Stimulated activated CD4-positive, alpha-beta T cell treated with anti-CD3 and anti-CD28 coated beads, Interleukin-15, amount 100 ng/mL, for 24 hours (primary cell): ENCODE data around the gene U2AF1L4.

ENCODE experiments used
- DNase-seq: peaks from one replicate; pipeline ENCODE4 v3.0.0-alpha.2; 2020

Gene U2AF1L4

GRCh38 chr19:35745328-35746086, at the start of gene U2AF1L4, which contains the start of gene PSENEN:
Gene U2AF1L4, minus strand, starts transcription at chr19:35745418. Its CDS starts 27 bp downstream, at chr19:35745391.
Gene PSENEN, plus strand, starts transcription at chr19:35745651. Its CDS starts 280 bp downstream, at chr19:35745931.
- DNase-seq, result peak; percentile 95

GRCh38 chr19:35793381-35794165, 48.4 kb upstream of the U2AF1L4 start:
- DNase-seq, result no peak

GRCh38 chr19:35792888-35793287, 47.7 kb upstream of the U2AF1L4 start:
- no peak for DNase-seq

- no peak for DNase-seq
Measured at GRCh38 chr19:35792312-35792711, 47.1 kb upstream of the U2AF1L4 start.

- DNase-seq, result no peak
Measured at GRCh38 chr19:35791814-35792279, 46.6 kb upstream of the U2AF1L4 start.

- DNase-seq, result peak; percentile 26
Measured at GRCh38 chr19:35790981-35791813, 46.0 kb upstream of the U2AF1L4 start.

GRCh38 chr19:35789978-35790944, 45.0 kb upstream of the U2AF1L4 start:
- no peak for DNase-seq

GRCh38 chr19:35789195-35789977, 44.2 kb upstream of the U2AF1L4 start:
- DNase-seq, result no peak

- DNase-seq, result no peak
Measured at GRCh38 chr19:35788205-35788960, 43.2 kb upstream of the U2AF1L4 start.

- DNase-seq, result no peak
Measured at GRCh38 chr19:35787227-35787799, 42.1 kb upstream of the U2AF1L4 start.

- no peak for DNase-seq
Measured at GRCh38 chr19:35786299-35787160, 41.3 kb upstream of the U2AF1L4 start.

GRCh38 chr19:35785339-35785627, 40.1 kb upstream of the U2AF1L4 start:
- no peak for DNase-seq

GRCh38 chr19:35784503-35785338, 39.5 kb upstream of the U2AF1L4 start:
- DNase-seq, result no peak

GRCh38 chr19:35783469-35784434, 38.5 kb upstream of the U2AF1L4 start:
- no peak for DNase-seq

- no peak for DNase-seq
Measured at GRCh38 chr19:35782589-35782988, 37.4 kb upstream of the U2AF1L4 start.

- no peak for DNase-seq
Measured at GRCh38 chr19:35781650-35782049, 36.4 kb upstream of the U2AF1L4 start.

- DNase-seq, result no peak
Measured at GRCh38 chr19:35780717-35781116, 35.5 kb upstream of the U2AF1L4 start.
